Measurements from ENCODE around the gene RHBDD3.
A peak's percentile ranks its signal among the peaks of the same experiment; 100 is the strongest.

RHBDD3 gene

DNA sequence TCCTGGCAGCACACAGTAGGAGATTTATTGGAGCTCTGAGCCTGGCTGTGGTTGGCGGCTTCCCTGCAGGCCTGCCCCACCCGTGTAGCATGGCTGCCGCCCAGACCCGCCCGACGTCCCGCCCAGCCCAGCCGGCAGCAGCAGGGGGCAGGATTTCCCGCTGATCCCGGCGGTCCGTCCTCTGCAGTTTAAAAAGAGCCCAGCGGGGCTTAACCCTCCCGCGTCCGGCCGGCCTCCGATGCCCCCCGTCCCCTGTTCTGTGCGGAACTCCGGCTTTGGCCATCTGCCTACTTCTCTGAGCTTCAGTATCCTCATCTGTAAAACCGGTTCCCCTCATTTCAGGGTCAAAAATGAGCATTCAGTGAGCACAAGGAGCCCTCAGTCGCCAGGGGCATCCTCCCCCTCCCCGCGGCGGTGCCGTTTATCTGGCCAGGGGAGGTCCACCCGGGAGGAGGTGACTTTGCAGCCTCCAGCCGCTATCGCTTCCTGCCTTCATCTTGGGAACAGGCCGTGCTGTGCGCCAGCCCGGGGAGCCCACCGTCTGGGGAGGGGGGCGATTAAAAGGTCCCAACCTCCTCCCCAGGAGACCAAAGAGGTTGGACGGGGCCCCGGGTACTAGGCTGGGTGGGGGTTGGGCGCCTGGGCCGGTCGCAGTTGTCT, 38.5 kb upstream of the RHBDD3 start, which contains the start of gene GAS2L1:
Gene GAS2L1, plus strand, starts transcription at position 476 of the 660 bp plus-strand sequence. CDS start 1,456 bp downstream, outside the sequence.
- DNase-seq, result peak; percentile 27

DNA sequence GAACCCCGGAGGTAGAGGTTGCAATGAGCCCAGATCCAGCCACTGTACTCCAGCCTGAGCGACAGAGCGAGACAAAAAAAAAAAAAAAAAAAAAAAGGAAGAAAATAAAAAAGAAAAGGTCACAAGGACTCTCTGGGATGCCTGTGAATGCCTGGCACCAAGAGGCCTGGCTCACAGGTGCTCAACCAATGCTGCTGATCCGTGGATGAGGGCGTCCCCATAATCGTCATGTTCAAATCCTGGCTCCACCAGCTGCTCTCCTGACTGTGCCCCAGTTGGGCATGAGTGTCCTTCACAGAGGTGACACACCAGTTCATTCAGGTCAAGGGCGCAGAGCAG, 38.0 kb upstream of the RHBDD3 start:
- DNase-seq, result no peak

GRCh38 chr22:29302681-29303465, 35.1 kb upstream of the RHBDD3 start:
- no peak for DNase-seq

GRCh38 chr22:29302402-29302680, 34.6 kb upstream of the RHBDD3 start:
- no peak for DNase-seq

GRCh38 chr22:29301716-29302401, 34.1 kb upstream of the RHBDD3 start:
- no peak for DNase-seq

DNA sequence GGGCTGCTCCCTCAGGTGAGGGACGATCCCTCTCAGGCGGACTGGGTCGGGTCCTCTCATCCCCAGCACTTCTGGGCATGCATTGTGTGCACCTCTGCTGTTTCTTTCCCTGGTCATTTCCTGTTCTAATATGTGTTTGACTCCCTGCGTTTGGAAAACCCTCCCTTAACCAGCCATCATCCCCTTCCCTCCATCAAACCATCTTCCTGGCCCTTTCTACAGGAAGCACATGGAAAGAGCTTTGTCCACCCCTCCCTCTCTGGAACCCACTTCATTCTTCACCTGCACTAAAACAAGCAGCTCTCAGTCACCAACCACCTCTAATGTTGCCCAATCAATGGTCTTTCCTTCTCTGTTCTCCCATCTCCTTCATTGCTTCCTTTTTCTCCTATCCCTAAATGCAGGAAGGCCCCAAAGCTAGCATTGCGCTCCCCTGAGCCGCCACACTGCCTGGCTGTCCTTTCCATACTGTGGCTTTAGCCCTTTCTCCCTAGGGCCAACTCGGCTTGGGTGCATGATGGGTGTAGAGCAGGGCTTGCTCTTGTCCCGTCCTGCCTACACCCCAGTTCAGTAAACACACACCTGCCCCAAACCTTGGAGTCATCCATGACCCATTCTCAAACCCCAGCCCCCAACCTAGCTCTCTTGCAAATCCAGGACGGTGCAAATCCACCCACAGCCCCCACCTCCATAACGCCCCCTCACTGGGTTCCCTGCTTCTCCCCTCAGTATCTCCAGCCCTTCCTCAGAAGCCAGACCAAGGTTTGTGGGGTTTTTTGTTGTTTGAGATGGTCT, 33.2 kb upstream of the RHBDD3 start:
- no peak for DNase-seq

- DNase-seq, result no peak
Observed at GRCh38 chr22:29300467-29300806, 32.7 kb upstream of the RHBDD3 start.

DNA sequence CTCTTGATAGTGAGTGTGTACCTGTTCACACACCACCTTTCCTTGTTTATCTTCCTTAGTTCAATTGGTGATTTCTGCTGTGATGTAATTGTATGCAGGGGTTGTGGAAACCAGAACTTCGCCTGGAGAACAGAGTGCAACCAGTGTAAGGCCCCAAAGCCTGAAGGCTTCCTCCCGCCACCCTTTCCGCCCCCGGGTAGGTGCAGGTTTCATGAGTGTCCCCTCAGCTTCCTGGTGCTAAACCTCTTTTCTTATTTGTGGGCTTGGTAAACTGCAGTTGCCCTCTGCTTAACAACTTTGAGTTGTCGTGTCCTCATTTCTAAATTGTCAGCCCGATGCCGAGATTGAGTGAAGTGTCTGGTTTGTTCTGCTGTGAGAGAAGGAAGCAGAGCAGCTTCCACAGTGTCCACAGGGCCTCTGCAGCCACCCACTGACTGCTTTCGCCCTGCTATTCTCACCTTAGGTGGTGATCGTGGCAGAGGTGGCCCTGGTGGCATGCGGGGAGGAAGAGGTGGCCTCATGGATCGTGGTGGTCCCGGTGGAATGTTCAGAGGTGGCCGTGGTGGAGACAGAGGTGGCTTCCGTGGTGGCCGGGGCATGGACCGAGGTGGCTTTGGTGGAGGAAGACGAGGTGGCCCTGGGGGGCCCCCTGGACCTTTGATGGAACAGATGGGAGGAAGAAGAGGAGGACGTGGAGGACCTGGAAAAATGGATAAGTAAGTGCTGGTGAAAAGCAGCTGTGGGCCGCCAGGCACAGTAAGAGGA, 31.5 kb upstream of the RHBDD3 start:
- DNase-seq, result no peak

DNA sequence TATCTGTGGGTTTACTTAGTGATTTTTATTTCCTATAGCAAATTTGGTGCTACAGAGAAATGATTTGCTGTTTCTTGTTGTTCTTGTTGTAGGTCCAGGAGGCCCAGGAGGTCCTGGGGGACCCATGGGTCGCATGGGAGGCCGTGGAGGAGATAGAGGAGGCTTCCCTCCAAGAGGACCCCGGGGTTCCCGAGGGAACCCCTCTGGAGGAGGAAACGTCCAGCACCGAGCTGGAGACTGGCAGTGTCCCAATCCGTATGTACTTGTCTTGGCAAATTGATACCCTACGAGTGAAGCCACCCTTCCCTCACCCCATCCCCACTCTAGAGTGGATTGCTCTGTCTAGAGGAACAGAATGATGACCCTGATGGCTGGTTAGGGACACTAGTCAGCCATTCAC, 30.9 kb upstream of the RHBDD3 start:
- no peak for DNase-seq

DNA sequence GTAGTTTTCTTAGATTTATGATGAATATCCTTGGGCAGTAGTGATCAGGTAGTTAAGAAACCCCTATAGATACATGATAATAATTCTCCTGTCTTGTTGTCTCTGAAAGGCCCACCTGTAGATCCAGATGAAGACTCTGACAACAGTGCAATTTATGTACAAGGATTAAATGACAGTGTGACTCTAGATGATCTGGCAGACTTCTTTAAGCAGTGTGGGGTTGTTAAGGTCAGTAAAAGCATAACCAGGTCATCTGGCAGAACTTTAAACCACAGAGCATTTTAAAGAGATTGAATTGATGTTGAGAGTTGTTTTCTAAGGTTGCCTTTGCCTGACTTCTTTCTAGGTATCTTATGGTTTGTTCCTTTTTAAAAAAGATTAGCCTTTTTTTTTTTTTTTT, 24.6 kb upstream of the RHBDD3 start:
- no peak for DNase-seq

- DNase-seq, result no peak
Observed at GRCh38 chr22:29291215-29291614, 23.4 kb upstream of the RHBDD3 start.

GRCh38 chr22:29290061-29290460, 22.3 kb upstream of the RHBDD3 start:
- DNase-seq, result no peak

- no peak for DNase-seq
Observed at GRCh38 chr22:29288837-29289236, 21.1 kb upstream of the RHBDD3 start.

- DNase-seq, result no peak
Observed at GRCh38 chr22:29284196-29284595, 16.4 kb upstream of the RHBDD3 start.

GRCh38 chr22:29277927-29278326, 10.1 kb upstream of the RHBDD3 start:
- no peak for DNase-seq

DNA sequence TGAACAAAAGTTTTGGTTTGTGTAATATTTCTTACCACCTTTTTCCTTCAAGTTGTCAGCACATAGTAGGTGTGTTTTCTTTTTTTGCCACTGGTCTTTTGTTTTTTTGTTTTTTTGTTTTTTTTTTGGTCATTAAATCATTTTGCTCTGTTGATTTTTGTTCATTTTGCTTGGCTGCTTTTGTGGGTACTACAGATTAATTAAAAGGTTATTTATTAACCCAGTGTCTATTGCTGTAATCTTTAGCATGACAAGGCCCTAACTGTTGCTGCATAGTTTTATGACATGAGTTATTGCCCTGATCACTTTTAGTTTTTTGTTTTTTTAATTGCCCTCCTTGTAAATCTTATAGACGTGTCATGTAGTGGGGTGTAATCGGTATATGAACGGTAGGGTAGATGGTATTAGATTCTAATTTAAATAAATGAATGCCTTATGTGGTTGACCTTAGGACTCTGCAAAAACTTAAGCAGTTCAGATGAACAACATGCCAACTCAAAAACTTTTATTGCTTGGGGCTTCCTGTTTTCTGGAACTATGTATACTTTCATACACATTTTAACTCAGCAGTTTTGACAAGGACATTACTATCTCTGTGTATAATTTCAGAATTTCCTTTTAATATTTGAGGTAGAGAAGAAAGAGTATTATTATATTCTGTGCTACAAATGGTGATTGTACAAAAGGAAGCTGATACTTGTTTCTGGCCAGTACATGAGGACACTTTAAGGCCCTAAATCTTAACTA, 8.2 kb upstream of the RHBDD3 start:
- no peak for DNase-seq

GRCh38 chr22:29275167-29275566, 7.4 kb upstream of the RHBDD3 start:
- DNase-seq, result no peak

GRCh38 chr22:29272624-29273023, 4.8 kb upstream of the RHBDD3 start:
- DNase-seq, result no peak

DNA sequence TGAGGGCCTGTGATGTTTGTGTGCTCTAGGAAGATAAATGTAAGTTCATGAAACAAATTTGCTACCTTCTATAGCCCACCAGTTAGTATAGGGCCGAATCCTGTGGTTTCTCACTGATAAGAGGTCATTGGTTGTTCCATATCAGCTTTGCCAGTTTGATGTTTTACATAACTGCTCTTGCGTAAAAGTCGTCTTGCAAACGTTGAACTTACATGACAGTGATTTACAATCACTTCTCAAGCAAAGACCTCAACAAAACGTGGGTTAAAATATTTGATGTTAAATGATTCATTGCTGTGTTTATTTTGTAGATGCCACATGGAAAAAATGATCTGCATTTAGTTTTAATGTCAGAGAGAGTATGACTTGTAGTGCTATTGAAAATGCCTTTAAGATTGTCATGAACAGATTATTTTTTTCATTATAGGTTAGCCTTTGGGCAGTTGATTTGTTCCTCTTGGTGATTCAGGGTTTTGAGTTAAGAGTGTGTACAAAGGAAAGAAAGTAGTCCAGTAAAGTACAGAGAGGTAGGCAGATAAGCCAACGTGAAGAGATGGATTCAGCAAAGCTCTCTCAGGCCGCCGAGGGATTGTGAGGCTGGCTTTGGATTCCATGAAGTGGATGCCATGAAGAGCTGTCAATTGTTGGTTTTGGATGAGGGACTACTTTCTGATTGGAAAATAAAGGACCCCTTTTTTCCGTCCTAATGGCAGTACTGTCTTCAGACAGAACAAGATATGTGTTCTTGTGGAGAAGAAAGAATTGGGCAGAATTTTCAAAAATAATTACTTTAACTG, 2.9 kb upstream of the RHBDD3 start:
- peak; percentile 61 for DNase-seq

DNA sequence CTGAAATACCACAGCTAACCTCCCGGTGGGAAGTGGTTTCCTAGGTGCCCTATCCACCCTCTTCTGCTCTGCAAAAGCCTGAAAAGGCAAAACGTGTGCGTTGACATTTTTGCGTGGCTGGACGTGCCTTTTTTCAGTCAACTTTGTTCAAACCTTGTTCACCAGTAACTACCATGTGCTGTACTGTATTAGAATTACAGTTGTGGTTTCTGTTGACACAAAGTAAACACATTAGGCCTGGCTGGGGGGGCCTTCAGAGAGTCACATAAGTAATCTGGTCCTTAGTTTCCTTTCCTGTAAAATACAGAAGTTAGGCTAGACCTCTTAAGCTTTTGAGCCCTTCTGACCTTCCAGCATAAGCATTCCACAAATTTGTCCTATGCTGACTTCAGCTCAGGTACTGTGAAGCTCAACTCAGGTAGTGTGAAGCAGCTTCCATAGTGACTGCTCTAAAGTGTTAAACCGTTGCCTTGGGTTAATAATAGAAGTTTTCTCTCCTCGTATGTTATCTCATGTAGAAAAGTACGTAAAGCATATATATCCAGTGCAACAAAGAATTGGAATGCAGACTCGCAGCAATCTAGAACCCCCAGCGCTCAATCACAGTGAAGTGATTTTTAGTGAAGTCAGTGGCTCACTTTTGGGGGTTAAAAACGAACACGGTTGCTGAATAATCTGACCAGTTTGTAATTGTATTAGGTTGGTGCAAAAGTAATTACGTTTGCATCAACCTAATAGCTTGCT, 2.1 kb upstream of the RHBDD3 start:
- DNase-seq, result no peak

DNA sequence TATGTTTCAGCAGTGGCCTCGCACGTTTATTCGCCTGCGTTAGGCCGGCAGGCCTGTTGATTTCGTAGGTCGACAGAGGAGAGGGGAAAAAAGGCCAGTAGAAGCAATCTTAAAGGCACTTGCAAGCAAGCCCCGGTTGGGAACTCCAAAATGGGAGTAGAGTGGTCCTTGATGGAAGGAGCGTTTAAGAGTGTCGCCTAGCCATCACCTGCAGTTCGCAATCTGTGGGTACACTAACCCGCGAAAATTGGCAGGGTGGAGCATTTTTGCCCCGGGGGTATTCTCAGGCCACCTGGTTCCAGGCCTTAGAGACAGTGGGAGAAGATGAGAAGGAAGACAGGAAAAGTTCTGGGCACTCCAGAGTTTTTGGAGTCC, 1.4 kb upstream of the RHBDD3 start:
- no peak for DNase-seq
